HepG2 (cell line): Measurements from ENCODE around the gene SMTN. TPM values are rescaled to one million over a fixed set of nuclear protein-coding genes. Genes with fewer than 3 reads are reported as not detected.

Source experiments
- ATAD3A ChIP-seq: sonication (generic); formaldehyde crosslinking; IDR thresholded peaks from 2 replicates; pipeline ENCODE4 v1.4.0; 2020; ENCODE audit warnings: missing genetic modification reagents
- CCDC6 ChIP-seq: sonication (generic); formaldehyde crosslinking; IDR thresholded peaks from 2 replicates; pipeline ENCODE4 v1.8.1; 2022; ENCODE audit warnings: mild to moderate bottlenecking, missing genetic modification reagents, moderate library complexity
- E2F2 ChIP-seq: sonication (generic); formaldehyde crosslinking; IDR thresholded peaks from 2 replicates; pipeline ENCODE4 v1.4.0; 2020; ENCODE audit warnings: missing genetic modification reagents, borderline replicate concordance
- HNRNPL ChIP-seq: fragments of 200-400 bp; formaldehyde crosslinking; IDR thresholded peaks from 2 replicates; pipeline ENCODE4 v1.6.1; 2017; ENCODE audit warnings: mild to moderate bottlenecking, low read depth, low read length
- IKZF1 ChIP-seq: fragments of 450-650 bp; IDR thresholded peaks from 2 replicates; pipeline ENCODE4 v1.7.1; 2016
- POLR2G ChIP-seq: fragments of 200-400 bp; formaldehyde crosslinking; IDR thresholded peaks from 2 replicates; pipeline ENCODE4 v1.6.1; 2018; ENCODE audit warnings: mild to moderate bottlenecking, low read depth, low read length, moderate library complexity
- PRDM10 ChIP-seq: sonication (generic); formaldehyde crosslinking; IDR thresholded peaks from 2 replicates; pipeline ENCODE4 v1.4.0; 2020; ENCODE audit warnings: low read depth, missing genetic modification reagents
- RERE ChIP-seq: IDR thresholded peaks from 2 replicates; pipeline ENCODE4 v1.6.1; 2016; ENCODE audit warnings: low read depth, missing genetic modification reagents, missing compliant biosample characterization
- SAP130 ChIP-seq: IDR thresholded peaks from 2 replicates; pipeline ENCODE4 v1.6.1; 2016; ENCODE audit warnings: low read depth
- SOX5 ChIP-seq: IDR thresholded peaks from 2 replicates; pipeline ENCODE4 v1.6.1; 2016; ENCODE audit warnings: borderline replicate concordance
- SOX6 ChIP-seq, 2 experiments: fragments of 450-650 bp in 1 of 2; sonication (generic) in 1 of 2; formaldehyde crosslinking in 1 of 2; IDR thresholded peaks; 2 replicates each; pipeline versions ENCODE4 v1.4.0 to v1.6.1; 2017 to 2020; ENCODE audit warnings: antibody characterized with exemption in 1 of 2, mild to moderate bottlenecking in 1 of 2, missing genetic modification reagents in 1 of 2
- SSRP1 ChIP-seq: IDR thresholded peaks from 2 replicates; pipeline ENCODE4 v1.6.1; 2016; ENCODE audit warnings: control low read depth
- ZBTB14 ChIP-seq: sonication (generic); formaldehyde crosslinking; IDR thresholded peaks from 2 replicates; pipeline ENCODE4 v1.4.0; 2020; ENCODE audit warnings: missing genetic modification reagents
- ZBTB20 ChIP-seq: sonication (generic); formaldehyde crosslinking; IDR thresholded peaks from 2 replicates; pipeline ENCODE4 v1.8.1; 2023; ENCODE audit warnings: missing genetic modification reagents, low read depth, mild to moderate bottlenecking, borderline replicate concordance
- ZBTB26 ChIP-seq: IDR thresholded peaks from 2 replicates; pipeline ENCODE4 v1.6.1; 2016; ENCODE audit warnings: missing compliant biosample characterization, missing genetic modification reagents, borderline replicate concordance
- ZNF678 ChIP-seq: sonication (generic); formaldehyde crosslinking; IDR thresholded peaks from 2 replicates; pipeline ENCODE4 v1.4.0; 2020; ENCODE audit warnings: mild to moderate bottlenecking, missing genetic modification reagents
- ZNF713 ChIP-seq: sonication (generic); formaldehyde crosslinking; IDR thresholded peaks from 2 replicates; pipeline ENCODE4 v1.4.0; 2020; ENCODE audit warnings: mild to moderate bottlenecking, missing genetic modification reagents
- polyA plus RNA-seq, 8 experiments: library from polyadenylated mRNA; depleted of rRNA in 3 of 8; stranded (reverse) in 7 of 8; unstranded in 1 of 8; fragments of >200 nt; fragmentation: Illumina TruSeq in 4 of 8; extraction: Trizol in 4 of 8; gene quantifications; 2 replicates each; pipeline versions ENCODE4 v1.2.1 to v1.2.3, GENCODE V29; 2011 to 2016; ENCODE audit warnings: low read depth in 4 of 8, missing spikeins in 1 of 8, mixed read lengths in 1 of 8; ENCODE audit not compliant: insufficient read depth in 1 of 8
- total RNA-seq, 5 experiments: library from RNA; depleted of rRNA; stranded (reverse); fragments of >200 nt; fragmentation: Illumina TruSeq; extraction: Trizol; gene quantifications; 2 replicates each; pipeline ENCODE4 v1.2.3, GENCODE V29; 2016; ENCODE audit warnings: low read depth in 1 of 5

Gene SMTN
- total and polyA plus RNA-seq, 2 of the 13 experiments (the other 11 are each of a cell fraction or from before 2014, with no cell fraction given): 14.7 to 26.1 TPM

GRCh38 chr22:31148953-31149627 lies 68.0 kb downstream of the SMTN start (continued):
- TF ChIP-seq IKZF1 (no peak), CCDC6 (no peak), SSRP1 (CRISPR knock-in tag) (no peak), ZBTB20 (no peak), ZBTB26 (no peak), ZNF678 (no peak), PRDM10 (no peak), ZNF713 (no peak), E2F2 (CRISPR knock-in tag) (no peak), SOX5 (CRISPR knock-in tag) (no peak), POLR2G (no peak), ATAD3A (CRISPR knock-in tag) (no peak), HNRNPL (no peak), SAP130 (CRISPR knock-in tag) (peak; percentile 17; the same call in 1 of the 2 replicates), ZBTB14 (no peak), RERE (CRISPR knock-in tag) (no peak), SOX6 (IDR thresholded peaks at IDR 0.05) (no peak), SOX6 (CRISPR knock-in tag; IDR thresholded peaks at IDR 0.05) (no peak)
